IMR-90 (cell line): ENCODE measurements around the gene PPIB.

Source experiments
- CEBPB ChIP-seq: IDR thresholded peaks from 2 replicates; pipeline ENCODE4 v1.6.1; 2012; ENCODE audit warnings: low read depth, low read length, improper control_type of control experiment
- POLR2A ChIP-seq: IDR thresholded peaks from 2 replicates; pipeline ENCODE4 v1.6.1; 2012; ENCODE audit warnings: mild to moderate bottlenecking, low read depth, low read length
- SMC3 ChIP-seq: fragments of 150-350 bp; IDR thresholded peaks from 2 replicates; pipeline ENCODE4 v1.6.1; 2016; ENCODE audit warnings: low read depth, mild to moderate bottlenecking, antibody characterized with exemption, low read length, moderate library complexity
- TF ChIP-seq, protein P1 (sequence below): conservative IDR thresholded peaks from 2 replicates; pipeline ENCODE4 v1.5.1; 2012; ENCODE audit warnings: mild to moderate bottlenecking, low read depth, low read length, improper control_type of control experiment

DNA sequence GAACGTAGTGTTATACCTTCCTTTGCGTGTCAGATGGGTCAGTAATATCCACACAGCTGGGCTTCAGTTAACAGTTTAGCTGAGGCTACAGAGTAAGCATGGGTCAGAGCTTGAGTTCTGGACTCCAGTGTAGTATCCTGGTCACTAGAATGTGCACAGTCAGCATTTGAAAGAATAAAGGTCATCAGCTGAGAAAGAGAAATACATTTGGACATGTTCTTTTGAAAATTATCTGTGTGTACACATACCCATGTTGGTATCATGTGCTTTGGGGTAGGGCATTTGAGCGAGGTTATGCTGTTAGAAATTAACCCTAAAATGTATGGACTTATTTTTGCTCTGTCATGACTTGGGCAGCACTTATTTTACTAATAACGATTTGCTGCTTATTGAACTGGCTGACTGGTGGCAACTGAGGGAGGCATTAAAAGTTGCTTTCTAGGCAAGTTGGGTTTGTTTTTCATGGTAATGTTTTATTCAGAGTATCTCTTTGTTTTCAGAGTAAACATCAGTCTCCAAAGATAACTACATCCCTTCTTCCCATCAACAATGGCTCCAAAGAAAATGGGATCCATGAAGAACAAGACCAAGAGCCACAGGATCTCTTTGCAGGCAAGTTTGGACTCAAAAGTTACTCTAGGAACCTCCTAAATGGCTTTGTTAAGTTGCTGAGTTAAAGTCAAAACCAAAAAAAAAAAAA, 50.6 kb downstream of the PPIB start:
- TF ChIP-seq, protein P1, sequence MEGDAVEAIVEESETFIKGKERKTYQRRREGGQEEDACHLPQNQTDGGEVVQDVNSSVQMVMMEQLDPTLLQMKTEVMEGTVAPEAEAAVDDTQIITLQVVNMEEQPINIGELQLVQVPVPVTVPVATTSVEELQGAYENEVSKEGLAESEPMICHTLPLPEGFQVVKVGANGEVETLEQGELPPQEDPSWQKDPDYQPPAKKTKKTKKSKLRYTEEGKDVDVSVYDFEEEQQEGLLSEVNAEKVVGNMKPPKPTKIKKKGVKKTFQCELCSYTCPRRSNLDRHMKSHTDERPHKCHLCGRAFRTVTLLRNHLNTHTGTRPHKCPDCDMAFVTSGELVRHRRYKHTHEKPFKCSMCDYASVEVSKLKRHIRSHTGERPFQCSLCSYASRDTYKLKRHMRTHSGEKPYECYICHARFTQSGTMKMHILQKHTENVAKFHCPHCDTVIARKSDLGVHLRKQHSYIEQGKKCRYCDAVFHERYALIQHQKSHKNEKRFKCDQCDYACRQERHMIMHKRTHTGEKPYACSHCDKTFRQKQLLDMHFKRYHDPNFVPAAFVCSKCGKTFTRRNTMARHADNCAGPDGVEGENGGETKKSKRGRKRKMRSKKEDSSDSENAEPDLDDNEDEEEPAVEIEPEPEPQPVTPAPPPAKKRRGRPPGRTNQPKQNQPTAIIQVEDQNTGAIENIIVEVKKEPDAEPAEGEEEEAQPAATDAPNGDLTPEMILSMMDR = no peak
- TF ChIP-seq SMC3 (no peak), POLR2A (no peak), CEBPB (no peak)
